ENCODE results near the gene TENM4. TPM values are rescaled to one million over a fixed set of nuclear protein-coding genes. Genes with fewer than 3 reads are reported as not detected.

TENM4 gene
- polyA plus RNA-seq, 3 donors: 0.31 to 1.7 TPM; not detected in 1

- no peaks in the 10 kb centered on the region for H3K4me1 Mint-ChIP-seq
- Histone ChIP-seq H3K36me3 (replicated peaks in 1 of 2; ENCODE audit: control insufficient read depth in 1 of 2, insufficient read depth in 2 of 2, low read length in 2 of 2) (no peaks in the 10 kb centered on the region), H3K4me1 (ENCODE audit: control insufficient read depth in 1 of 2, insufficient read depth in 2 of 2, low read length in 2 of 2) (no peaks in the 10 kb centered on the region), H3K27ac (ENCODE audit: low read depth in 1 of 2, low read length in 2 of 2) (no peak overlapping the region), H3K4me2 (replicated peaks; ENCODE audit: extremely low read depth, low read length, poor library complexity, severe bottlenecking) (no peak overlapping the region), H3K9me3 (replicated peaks in 1 of 2; ENCODE audit: control insufficient read depth in 1 of 2, insufficient read depth in 1 of 2, low read length in 2 of 2) (no peaks in the 10 kb centered on the region), H3K79me2 (ENCODE audit: insufficient read depth, low read length) (no peaks in the 10 kb centered on the region), H3K27me3 (ENCODE audit: control insufficient read depth in 2 of 2, insufficient read depth in 2 of 2, low read length in 2 of 2) (peaks cover 0 to 12% of the 10 kb centered on the region in 2 donors), H3K9ac (ENCODE audit: insufficient read depth, low read length, poor library complexity, severe bottlenecking) (no peak overlapping the region), H4K20me1 (ENCODE audit: insufficient read depth, low read length) (no peaks in the 10 kb centered on the region), H3K4me3 (replicated peaks in 1 of 3; ENCODE audit: low read depth in 2 of 3, low read length in 3 of 3) (no peak overlapping the region), H2AFZ (ENCODE audit: insufficient read depth, low read depth, low read length, poor library complexity, severe bottlenecking) (no peak overlapping the region)
- H3K27me3 Mint-ChIP-seq (ENCODE audit: low read depth in 3 of 3): peaks cover 7 to 25% (median 9%) of the 10 kb centered on the region in 3 donors
- DNase-seq: no peak
- intact Hi-C loops (cut with micrococcal nuclease): no loop called here
- TF ChIP-seq CTCF (IDR thresholded peaks at IDR 0.05): no peak
- no peak overlapping the region for H3K4me3 Mint-ChIP-seq
- 97% methylated on average over 3 of the region's 4 CpGs for WGBS (ENCODE audit: insufficient coverage)
- peaks cover 0 to 1% (median 0%) of the 10 kb centered on the region in 7 donors for H3K9me3 Mint-ChIP-seq
- H3K27ac Mint-ChIP-seq: no peak overlapping the region
- H3K36me3 Mint-ChIP-seq: no peaks in the 10 kb centered on the region
Measured at GRCh38 chr11:78909386-78909785, 531.4 kb downstream of the TENM4 start.

- no peak overlapping the region for H3K27ac ChIP-seq (ENCODE audit: low read depth in 1 of 2, low read length in 2 of 2)
- Mint-ChIP-seq H3K27me3 (ENCODE audit: low read depth in 3 of 3) (peaks cover 13 to 38% (median 20%) of the 10 kb centered on the region in 3 donors), H3K27ac (peak overlapping the region in 1 of 7 donors; percentile 48), H3K36me3 (no peaks in the 10 kb centered on the region), H3K4me3 (no peak overlapping the region), H3K4me1 (no peaks in the 10 kb centered on the region), H3K9me3 (peaks cover 0 to 8% (median 3%) of the 10 kb centered on the region in 7 donors)
- H3K9me3 ChIP-seq (replicated peaks in 1 of 2; ENCODE audit: control insufficient read depth in 1 of 2, insufficient read depth in 1 of 2, low read length in 2 of 2): peaks cover 0 to 3% of the 10 kb centered on the region in 2 donors
- H3K36me3 ChIP-seq (replicated peaks in 1 of 2; ENCODE audit: control insufficient read depth in 1 of 2, insufficient read depth in 2 of 2, low read length in 2 of 2): no peaks in the 10 kb centered on the region
- 89% methylated on average over 3 of the region's 4 CpGs for WGBS (ENCODE audit: insufficient coverage)
- H3K4me2 ChIP-seq (replicated peaks; ENCODE audit: extremely low read depth, low read length, poor library complexity, severe bottlenecking): no peak overlapping the region
- peaks cover 2 to 27% of the 10 kb centered on the region in 2 donors for H3K27me3 ChIP-seq (ENCODE audit: control insufficient read depth in 2 of 2, insufficient read depth in 2 of 2, low read length in 2 of 2)
- H3K4me3 ChIP-seq (replicated peaks in 1 of 3; ENCODE audit: low read depth in 2 of 3, low read length in 3 of 3): no peak overlapping the region
- no peaks in the 10 kb centered on the region for H4K20me1 ChIP-seq (ENCODE audit: insufficient read depth, low read length)
- no peaks in the 10 kb centered on the region for H3K4me1 ChIP-seq (ENCODE audit: control insufficient read depth in 1 of 2, insufficient read depth in 2 of 2, low read length in 2 of 2)
- no peaks in the 10 kb centered on the region for H3K79me2 ChIP-seq (ENCODE audit: insufficient read depth, low read length)
- H2AFZ ChIP-seq (ENCODE audit: insufficient read depth, low read depth, low read length, poor library complexity, severe bottlenecking): no peak overlapping the region
- DNase-seq: no peak
- TF ChIP-seq CTCF (IDR thresholded peaks at IDR 0.05): no peak
- intact Hi-C loops (cut with micrococcal nuclease): no loop called here
- H3K9ac ChIP-seq (ENCODE audit: insufficient read depth, low read length, poor library complexity, severe bottlenecking): no peak overlapping the region
Measured at GRCh38 chr11:78907636-78908035, 533.2 kb downstream of the TENM4 start.

Measured in CD14-positive monocyte (primary cell).